A549 treated with AZD9567 at 1 μM for 4 hours (cell line): ENCODE measurements around the gene BAHD1. TPM values are rescaled to one million over a fixed set of nuclear protein-coding genes. Genes with fewer than 3 reads are reported as not detected.

Experiments
- total RNA-seq: library from RNA; stranded (reverse); fragments of 200-300 nt; extraction: Qiagen RNA extraction; gene quantifications from 5 replicates; pipeline ENCODE4 v1.2.3, GENCODE V29; 2022; ENCODE audit not compliant: insufficient read depth

BAHD1 gene
- total RNA-seq = 9.1 to 11.9 TPM (median 11.7 TPM) in 5 replicates

DNA sequence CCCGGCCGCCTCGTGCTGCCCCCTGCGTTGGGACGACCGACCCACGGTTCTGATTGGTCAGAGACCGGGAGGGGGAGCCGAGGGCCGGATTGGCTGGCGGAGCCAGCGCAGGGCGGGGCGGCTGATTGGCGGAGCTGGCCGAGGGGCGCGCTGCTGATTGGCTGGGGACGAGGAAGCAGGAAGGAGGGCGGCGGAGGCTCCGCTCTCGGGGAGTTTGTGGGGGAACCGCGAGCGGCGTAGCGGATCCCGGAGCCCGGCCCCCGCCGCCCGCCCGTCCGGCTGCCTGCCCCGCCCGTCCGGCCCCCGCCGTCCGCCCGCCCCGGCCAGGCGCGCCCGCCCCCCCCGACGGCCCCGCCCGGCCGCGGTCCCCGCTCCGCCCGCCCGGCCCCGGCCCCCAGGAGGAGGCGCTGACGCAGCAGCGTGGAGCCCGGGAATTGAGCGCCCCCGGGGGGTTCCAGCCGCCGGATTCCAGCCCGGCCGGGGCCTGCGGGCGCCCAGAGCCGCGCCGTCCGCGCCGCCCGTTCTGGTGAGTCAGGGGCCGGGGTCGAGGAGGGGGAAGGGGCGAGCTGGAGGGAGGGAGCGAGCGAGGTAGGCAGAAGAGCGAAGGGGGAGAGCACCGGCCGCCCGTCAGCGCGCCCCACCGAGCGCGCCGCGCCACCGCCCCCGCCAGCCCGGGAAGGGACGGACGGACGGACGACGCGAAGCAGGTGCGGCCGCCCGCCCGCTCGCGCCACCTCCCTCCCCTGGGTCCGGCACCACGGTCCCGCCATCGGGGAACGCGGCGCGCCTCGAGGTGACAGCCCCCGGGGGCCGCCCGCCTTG is at the start of gene BAHD1:
Gene BAHD1 (plus strand): TSS at position 211 of the 822 bp plus-strand sequence. CDS start 17,512 bp downstream, outside the sequence.

DNA sequence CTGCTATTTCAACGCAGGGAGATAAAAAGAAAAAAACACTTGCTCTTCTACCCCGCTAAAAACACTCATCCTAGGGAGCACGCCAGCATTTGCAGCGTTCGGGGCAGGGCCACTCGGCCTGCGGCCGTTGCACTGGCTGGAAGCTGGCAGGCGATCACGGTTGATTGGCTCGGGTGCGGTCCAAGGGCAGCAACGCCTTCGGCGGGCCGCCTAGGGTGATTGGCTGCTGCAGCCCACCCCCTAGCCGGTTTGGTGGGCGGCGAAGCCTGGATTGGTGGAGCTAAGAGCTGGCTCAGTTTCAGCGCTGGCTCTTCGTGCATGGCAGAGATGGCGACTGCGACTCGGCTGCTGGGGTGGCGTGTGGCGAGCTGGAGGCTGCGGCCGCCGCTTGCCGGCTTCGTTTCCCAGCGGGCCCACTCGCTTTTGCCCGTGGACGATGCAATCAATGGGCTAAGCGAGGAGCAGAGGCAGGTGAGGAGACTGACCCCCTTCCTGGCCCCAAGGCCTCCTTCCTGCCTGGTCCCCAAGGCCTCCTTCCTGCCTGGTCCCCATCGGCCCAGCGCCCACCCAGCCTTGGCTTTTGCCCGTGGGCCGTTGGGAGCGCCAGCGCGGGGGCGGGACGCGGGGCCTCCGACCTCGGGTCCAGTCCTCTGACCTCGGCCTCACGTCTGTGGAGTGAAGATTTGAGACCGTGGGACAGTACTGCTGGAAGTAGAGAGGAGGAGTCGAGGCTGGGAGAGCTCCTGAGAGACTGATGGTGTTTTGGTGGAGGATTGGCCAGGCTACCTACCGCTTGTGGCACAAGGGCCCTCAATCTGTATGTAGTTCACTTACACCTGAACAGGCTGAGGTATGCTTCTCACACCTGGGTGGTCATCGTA is 35.0 kb upstream of the BAHD1 start, which contains the start of gene IVD:
Gene IVD (plus strand): TSS at position 295 of the 881 bp plus-strand sequence. CDS start 33 bp downstream, at position 328.

GRCh38 chr15:40470423-40471104 is 29.8 kb downstream of the BAHD1 start, which contains the start of gene CHST14:
Gene CHST14 (plus strand): TSS chr15:40470984. CDS start chr15:40471214, 230 bp downstream.

Other genes starting within 250 kb of the BAHD1 start
- gene PAK6, start 201.9 kb upstream of the BAHD1 start, total RNA-seq = 0.16 to 0.31 TPM (median 0.24 TPM) in 4 of 5 replicates, not detected in the other
- 0.14 to 0.35 TPM (median 0.34 TPM) in 4 of 5 replicates, not detected in the other for gene ANKRD63, start 157.9 kb upstream of the BAHD1 start, total RNA-seq
- 0.52 to 1.2 TPM (median 0.73 TPM) in 4 of 5 replicates, not detected in the other for gene PLCB2, start 133.0 kb upstream of the BAHD1 start, total RNA-seq
- 6.9 to 7.8 TPM (median 7.2 TPM) in 5 replicates for gene INAFM2, start 117.3 kb upstream of the BAHD1 start, total RNA-seq
- 15.6 to 19.3 TPM (median 15.8 TPM) in 5 replicates for gene CCDC9B, start 100.0 kb upstream of the BAHD1 start, total RNA-seq
- gene PHGR1, start 89.9 kb upstream of the BAHD1 start, total RNA-seq = not detected in 5 replicates
- gene DISP2, start 82.7 kb upstream of the BAHD1 start, total RNA-seq = 0.71 to 2.2 TPM (median 1.3 TPM) in 4 of 5 replicates, not detected in the other
- 39.4 to 49.4 TPM (median 45.5 TPM) in 5 replicates for gene KNSTRN, start 58.2 kb upstream of the BAHD1 start, total RNA-seq
- gene IVD, start 35.2 kb upstream of the BAHD1 start, total RNA-seq = 13.2 to 25.9 TPM (median 15.2 TPM) in 5 replicates
- 9.6 to 17.9 TPM (median 16.4 TPM) in 5 replicates for gene CHST14, start 30.0 kb downstream of the BAHD1 start, total RNA-seq
- 14.6 to 17.3 TPM (median 15.5 TPM) in 5 replicates for gene CCDC32, start 124.1 kb downstream of the BAHD1 start, total RNA-seq
- 8.6 to 17.1 TPM (median 16.1 TPM) in 5 replicates for gene RPUSD2, start 128.3 kb downstream of the BAHD1 start, total RNA-seq
- 5.3 to 10.1 TPM (median 7.6 TPM) in 5 replicates for gene KNL1, start 153.3 kb downstream of the BAHD1 start, total RNA-seq